SK-N-SH (cell line): ENCODE data around the gene HIF1AN. TPM values are rescaled to one million over a fixed set of nuclear protein-coding genes. Genes with fewer than 3 reads are reported as not detected.

Experiments used
- CTCF ChIA-PET: fragments of 300-600, 350-600 bp; formaldehyde crosslinking; extraction: SDS; loops from one replicate; lab custom pipeline; 2021; lab: Yijun Ruan, JAX
- POLR2A ChIA-PET: fragments of 350-600 bp; sonication (Branson Sonifier 250); formaldehyde crosslinking; extraction: SDS; loops from one replicate; lab custom pipeline; 2020; ENCODE audit warnings: antibody characterized with exemption, inconsistent platforms; lab: Yijun Ruan, JAX
- DNase-seq: peaks from one replicate; pipeline ENCODE4 v3.0.0; 2012
- H2AFZ ChIP-seq: fragments of 200-600 bp; sonication (generic); 2 replicates; pipeline ENCODE4 v1.8.1; 2016; ENCODE audit warnings: antibody characterized with exemption, mild to moderate bottlenecking, low read depth
- H3F3A ChIP-seq: fragments of 200-600 bp; sonication (generic); replicated peaks from 2 replicates; pipeline ENCODE3; 2016; ENCODE audit warnings: antibody characterized with exemption, mild to moderate bottlenecking; ENCODE audit not compliant: insufficient read depth
- H3K27ac ChIP-seq, 2 experiments: fragments of 200-500 bp in 1 of 2; fragments of 200-600 bp in 1 of 2; sonication (Bioruptor generic) in 1 of 2; sonication (generic), shearing (Covaris generic) in 1 of 2; 2 replicates each; pipeline versions ENCODE4 v1.5.1 to v1.6.1; 2014 to 2016; ENCODE audit warnings: low read depth in 2 of 2, inconsistent platforms in 1 of 2, low read length in 1 of 2, mild to moderate bottlenecking in 1 of 2, mixed read lengths in 1 of 2
- H3K27me3 ChIP-seq: fragments of 200-600 bp; sonication (generic), shearing (Covaris generic); 2 replicates; pipeline ENCODE4 v1.6.1; 2016; ENCODE audit warnings: mixed run types; ENCODE audit not compliant: insufficient read depth
- H3K36me3 ChIP-seq, 2 experiments: fragments of 200-500 bp in 1 of 2; fragments of 200-600 bp in 1 of 2; sonication (Bioruptor generic) in 1 of 2; sonication (generic) in 1 of 2; replicated peaks in 1 of 2; 2 replicates each; pipeline versions ENCODE3 to v1.5.1; 2014 to 2016; ENCODE audit warnings: low read length in 1 of 2, mild to moderate bottlenecking in 1 of 2; ENCODE audit not compliant: insufficient read depth in 2 of 2, control insufficient read depth in 1 of 2
- H3K4me1 ChIP-seq, 2 experiments: fragments of 200-500 bp in 1 of 2; fragments of 200-600 bp in 1 of 2; sonication (Bioruptor generic) in 1 of 2; sonication (generic), shearing (Covaris generic) in 1 of 2; 2 replicates each; pipeline versions ENCODE4 v1.5.1 to v1.6.1; 2014 to 2016; ENCODE audit warnings: low read depth in 1 of 2, low read length in 1 of 2, mixed run types in 1 of 2; ENCODE audit not compliant: insufficient read depth in 2 of 2, control insufficient read depth in 1 of 2
- H3K4me2 ChIP-seq: fragments of 200-600 bp; sonication (generic), shearing (Covaris generic); 2 replicates; pipeline ENCODE4 v1.6.1; 2017; ENCODE audit warnings: mixed run types
- H3K4me3 ChIP-seq, 2 experiments: fragments of 200-500 bp in 1 of 2; fragments of 200-600 bp in 1 of 2; sonication (Bioruptor generic) in 1 of 2; sonication (generic), shearing (Covaris generic) in 1 of 2; 2 replicates each; pipeline versions ENCODE4 v1.5.1 to v1.8.1; 2014 to 2016; ENCODE audit warnings: low read depth in 2 of 2, inconsistent platforms in 1 of 2, low read length in 1 of 2, mild to moderate bottlenecking in 1 of 2, mixed read lengths in 1 of 2, moderate library complexity in 1 of 2
- H3K79me2 ChIP-seq: fragments of 200-600 bp; sonication (generic); 2 replicates; pipeline ENCODE4 v1.8.1; 2017; ENCODE audit warnings: mild to moderate bottlenecking; ENCODE audit not compliant: insufficient read depth
- H3K9ac ChIP-seq: fragments of 200-600 bp; sonication (generic); 2 replicates; pipeline ENCODE4 v1.6.1; 2017; ENCODE audit warnings: mixed run types
- H3K9me2 ChIP-seq: fragments of 200-600 bp; sonication (generic); 2 replicates; pipeline ENCODE4 v1.6.1; 2017; ENCODE audit warnings: mixed run types
- H3K9me3 ChIP-seq: fragments of 200-600 bp; sonication (generic); 2 replicates; pipeline ENCODE4 v1.6.1; 2017; ENCODE audit warnings: mixed run types, mild to moderate bottlenecking, moderate library complexity
- H4K20me1 ChIP-seq: fragments of 200-600 bp; sonication (generic); 2 replicates; pipeline ENCODE4 v1.6.1; 2017; ENCODE audit warnings: mild to moderate bottlenecking, mixed run types; ENCODE audit not compliant: insufficient read depth
- ELF1 ChIP-seq: IDR thresholded peaks from 2 replicates; pipeline ENCODE4 v1.4.0; 2012
- EP300 ChIP-seq, 2 experiments: IDR thresholded peaks; 2 replicates each; pipeline versions ENCODE4 v1.4.0 to v1.6.1; 2012; ENCODE audit warnings: borderline replicate concordance in 1 of 2, low read depth in 1 of 2, low read length in 1 of 2
- EZH2phosphoT487 ChIP-seq: fragments of 200-600 bp; sonication (generic); IDR thresholded peaks from 2 replicates; pipeline ENCODE4 v1.6.1; 2017; ENCODE audit warnings: low read depth, mixed run types, mild to moderate bottlenecking, antibody characterized with exemption, moderate library complexity, borderline replicate concordance
- FOXJ3 ChIP-seq: sonication (generic); formaldehyde crosslinking; IDR thresholded peaks from 2 replicates; pipeline ENCODE4 v1.5.1; 2020; ENCODE audit warnings: mild to moderate bottlenecking, missing genetic modification reagents
- GABPA ChIP-seq: IDR thresholded peaks from 2 replicates; pipeline ENCODE4 v1.4.0; 2012; ENCODE audit warnings: low read depth, mild to moderate bottlenecking
- GATA2 ChIP-seq: sonication (generic); formaldehyde crosslinking; IDR thresholded peaks from 2 replicates; pipeline ENCODE4 v1.5.0; 2020; ENCODE audit warnings: mild to moderate bottlenecking, missing genetic modification reagents
- JUND ChIP-seq: IDR thresholded peaks from 2 replicates; pipeline ENCODE4 v1.4.0; 2012
- MEF2A ChIP-seq: IDR thresholded peaks from 2 replicates; pipeline ENCODE4 v1.4.0; 2012; ENCODE audit warnings: low read depth, borderline replicate concordance
- MXI1 ChIP-seq: IDR thresholded peaks from 2 replicates; pipeline ENCODE4 v1.6.1; 2012; ENCODE audit warnings: mild to moderate bottlenecking, low read depth, low read length, improper control_type of control experiment
- NFIC ChIP-seq: IDR thresholded peaks from 2 replicates; pipeline ENCODE4 v1.4.0; 2012; ENCODE audit warnings: borderline replicate concordance
- RFX5 ChIP-seq: IDR thresholded peaks from 2 replicates; pipeline ENCODE4 v1.6.1; 2012; ENCODE audit warnings: mild to moderate bottlenecking, improper control_type of control experiment, low read length
- RXRA ChIP-seq: IDR thresholded peaks from 2 replicates; pipeline ENCODE4 v1.4.0; 2012; ENCODE audit warnings: low read depth, mild to moderate bottlenecking, borderline replicate concordance
- SIN3A ChIP-seq: IDR thresholded peaks from 2 replicates; pipeline ENCODE4 v1.6.1; 2012; ENCODE audit warnings: low read depth, mild to moderate bottlenecking, low read length, moderate library complexity, borderline replicate concordance
- TEAD4 ChIP-seq: IDR thresholded peaks from 2 replicates; pipeline ENCODE4 v1.4.0; 2012; ENCODE audit warnings: mild to moderate bottlenecking, borderline replicate concordance; ENCODE audit not compliant: insufficient read depth
- USF1 ChIP-seq: IDR thresholded peaks from 2 replicates; pipeline ENCODE4 v1.4.0; 2012; ENCODE audit warnings: low read depth, borderline replicate concordance
- YY1 ChIP-seq: IDR thresholded peaks from 2 replicates; pipeline ENCODE4 v1.4.0; 2012; ENCODE audit warnings: low read depth, mild to moderate bottlenecking
- WGBS: methylation state at CpG from one replicate; pipeline ENCODE4 v1.1.6; 2017; ENCODE audit warnings: low lambda C conversion rate; 5-methylcytosine and 5-hydroxymethylcytosine counted together
- polyA plus RNA-seq, 3 experiments: library from polyadenylated mRNA; depleted of rRNA; stranded (reverse); fragments of >200 nt; gene quantifications; 2 replicates each; pipeline ENCODE4 v1.2.3, GENCODE V29; 2012
- TF ChIP-seq, protein P1 (sequence below): fragments of 150-350 bp; IDR thresholded peaks from 2 replicates; pipeline ENCODE4 v1.6.1; 2016; ENCODE audit warnings: mild to moderate bottlenecking, low read depth, low read length
- TF ChIP-seq, protein P2 (sequence below): IDR thresholded peaks from 2 replicates; pipeline ENCODE4; 2012
- TF ChIP-seq, protein P3 (sequence below): IDR thresholded peaks from 2 replicates; pipeline ENCODE4 v1.4.0; 2012; ENCODE audit warnings: low read depth, borderline replicate concordance

HIF1AN gene
- polyA plus RNA-seq, 1 of the 3 experiments (the other 2 are of a cell fraction): 8.1 TPM

DNA sequence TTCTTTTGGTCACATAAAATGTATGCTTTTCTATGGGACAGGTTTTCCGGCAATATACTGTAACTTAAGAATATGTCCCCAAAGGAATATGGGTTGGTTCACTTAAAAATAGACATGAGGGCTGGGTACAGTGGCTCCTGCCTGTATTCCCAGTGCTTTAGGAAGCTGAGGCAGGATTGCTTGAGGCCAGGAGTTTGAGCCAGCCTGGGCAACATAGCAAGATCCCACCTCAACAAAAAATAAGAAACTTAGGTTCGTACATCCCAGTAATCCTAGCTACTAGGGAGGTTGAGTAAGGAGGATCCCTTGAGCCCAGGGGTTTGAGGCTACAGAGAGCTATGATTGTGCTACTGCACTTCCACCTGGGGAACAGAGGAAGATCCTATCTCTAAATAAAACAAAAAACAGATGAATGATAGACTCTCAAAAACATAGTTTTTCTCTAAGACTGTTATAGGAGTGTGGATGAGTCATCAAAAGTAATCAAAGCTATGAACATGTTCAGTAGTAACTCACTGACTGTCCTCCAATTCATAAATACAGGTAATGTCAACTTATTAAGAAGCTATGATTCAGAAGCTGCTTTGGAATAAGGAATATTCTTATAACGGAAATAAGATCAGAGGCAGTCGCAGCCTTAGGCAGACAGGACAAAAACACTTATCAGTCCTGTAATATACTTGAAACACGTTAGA, 13.5 kb upstream of the HIF1AN start:
- Histone ChIP-seq H3K27me3 (no peaks in the 10 kb centered on the region), H3K4me3 (no peak overlapping the region), H3K9ac (no peak overlapping the region), H3K4me1 (peaks cover 5 to 8% of the 10 kb centered on the region in 2 experiments; a peak in 3 of 4 replicates), H3F3A (peaks cover 17% of the 10 kb centered on the region), H3K36me3 (peaks cover 9 to 31% of the 10 kb centered on the region in 2 experiments), H3K79me2 (peaks cover 5% of the 10 kb centered on the region), H4K20me1 (no peaks in the 10 kb centered on the region), H3K27ac (no peak overlapping the region), H2AFZ (no peak overlapping the region), H3K9me3 (no peaks in the 10 kb centered on the region), H3K9me2 (no peaks in the 10 kb centered on the region), H3K4me2 (no peak overlapping the region)
- CTCF ChIA-PET: interaction anchor here (0.9 to 8.4 kb wide), 7 partner anchors 14 to 222 kb away, joined by 3 to 126 read pairs (median 4); partner anchors contain the start of gene HIF1AN
- WGBS: 83% methylated on average over 5 of the region's 5 CpGs
- DNase-seq: no peak
- TF ChIP-seq EZH2phosphoT487 (no peak), ELF1 (no peak), JUND (no peak)
- POLR2A ChIA-PET: no interaction called here

GRCh38 chr10:100522945-100523344, 12.8 kb upstream of the HIF1AN start:
- Histone ChIP-seq H3K79me2 (peaks cover 12% of the 10 kb centered on the region), H3K27me3 (no peaks in the 10 kb centered on the region)
- TF ChIP-seq, protein P1, sequence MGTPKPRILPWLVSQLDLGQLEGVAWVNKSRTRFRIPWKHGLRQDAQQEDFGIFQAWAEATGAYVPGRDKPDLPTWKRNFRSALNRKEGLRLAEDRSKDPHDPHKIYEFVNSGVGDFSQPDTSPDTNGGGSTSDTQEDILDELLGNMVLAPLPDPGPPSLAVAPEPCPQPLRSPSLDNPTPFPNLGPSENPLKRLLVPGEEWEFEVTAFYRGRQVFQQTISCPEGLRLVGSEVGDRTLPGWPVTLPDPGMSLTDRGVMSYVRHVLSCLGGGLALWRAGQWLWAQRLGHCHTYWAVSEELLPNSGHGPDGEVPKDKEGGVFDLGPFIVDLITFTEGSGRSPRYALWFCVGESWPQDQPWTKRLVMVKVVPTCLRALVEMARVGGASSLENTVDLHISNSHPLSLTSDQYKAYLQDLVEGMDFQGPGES: no peak
- TF ChIP-seq NFIC (no peak), GATA2 (CRISPR knock-in tag) (no peak), SIN3A (no peak), EP300 (IDR thresholded peaks at IDR 0.05; ENCODE audit: borderline replicate concordance in 1 of 2, low read depth in 1 of 2, low read length in 1 of 2) (no peak), YY1 (no peak), MEF2A (no peak), USF1 (no peak), TEAD4 (no peak), GABPA (no peak), MXI1 (no peak), FOXJ3 (CRISPR knock-in tag) (no peak), RXRA (no peak), RFX5 (no peak)
- TF ChIP-seq, protein P2, sequence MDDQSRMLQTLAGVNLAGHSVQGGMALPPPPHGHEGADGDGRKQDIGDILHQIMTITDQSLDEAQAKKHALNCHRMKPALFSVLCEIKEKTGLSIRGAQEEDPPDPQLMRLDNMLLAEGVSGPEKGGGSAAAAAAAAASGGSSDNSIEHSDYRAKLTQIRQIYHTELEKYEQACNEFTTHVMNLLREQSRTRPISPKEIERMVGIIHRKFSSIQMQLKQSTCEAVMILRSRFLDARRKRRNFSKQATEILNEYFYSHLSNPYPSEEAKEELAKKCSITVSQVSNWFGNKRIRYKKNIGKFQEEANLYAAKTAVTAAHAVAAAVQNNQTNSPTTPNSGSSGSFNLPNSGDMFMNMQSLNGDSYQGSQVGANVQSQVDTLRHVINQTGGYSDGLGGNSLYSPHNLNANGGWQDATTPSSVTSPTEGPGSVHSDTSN: no peak
- TF ChIP-seq, protein P3, sequence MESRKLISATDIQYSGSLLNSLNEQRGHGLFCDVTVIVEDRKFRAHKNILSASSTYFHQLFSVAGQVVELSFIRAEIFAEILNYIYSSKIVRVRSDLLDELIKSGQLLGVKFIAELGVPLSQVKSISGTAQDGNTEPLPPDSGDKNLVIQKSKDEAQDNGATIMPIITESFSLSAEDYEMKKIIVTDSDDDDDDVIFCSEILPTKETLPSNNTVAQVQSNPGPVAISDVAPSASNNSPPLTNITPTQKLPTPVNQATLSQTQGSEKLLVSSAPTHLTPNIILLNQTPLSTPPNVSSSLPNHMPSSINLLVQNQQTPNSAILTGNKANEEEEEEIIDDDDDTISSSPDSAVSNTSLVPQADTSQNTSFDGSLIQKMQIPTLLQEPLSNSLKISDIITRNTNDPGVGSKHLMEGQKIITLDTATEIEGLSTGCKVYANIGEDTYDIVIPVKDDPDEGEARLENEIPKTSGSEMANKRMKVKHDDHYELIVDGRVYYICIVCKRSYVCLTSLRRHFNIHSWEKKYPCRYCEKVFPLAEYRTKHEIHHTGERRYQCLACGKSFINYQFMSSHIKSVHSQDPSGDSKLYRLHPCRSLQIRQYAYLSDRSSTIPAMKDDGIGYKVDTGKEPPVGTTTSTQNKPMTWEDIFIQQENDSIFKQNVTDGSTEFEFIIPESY: no peak
- TF ChIP-seq, all 33 proteins: peak for 0
- Histone ChIP-seq H3K9me2 (no peaks in the 10 kb centered on the region), H3K4me2 (no peak overlapping the region), H3F3A (peaks cover 17% of the 10 kb centered on the region), H3K27ac (no peak overlapping the region), H3K4me1 (peaks cover 5 to 8% of the 10 kb centered on the region in 2 experiments; a peak in 3 of 4 replicates), H3K9me3 (no peaks in the 10 kb centered on the region), H2AFZ (no peak overlapping the region), H3K4me3 (no peak overlapping the region), H3K9ac (no peak overlapping the region), H3K36me3 (peaks cover 10 to 31% of the 10 kb centered on the region in 2 experiments), H4K20me1 (no peaks in the 10 kb centered on the region)
- CTCF ChIA-PET: interaction anchor here (0.8 to 8.4 kb wide), 8 partner anchors 13 to 221 kb away, joined by 3 to 126 read pairs (median 4); partner anchors contain the start of gene HIF1AN
- POLR2A ChIA-PET: no interaction called here
- DNase-seq: no peak
- 81% methylated on average over 7 of the region's 9 CpGs for WGBS
